Measurements from ENCODE around the gene GNAQ.
"Not testable (repeated sequence)": the region's sequence is repeated elsewhere in the genome, so short reads cannot be mapped to it uniquely, and the experiment has no call there.

GNAQ gene

DNA sequence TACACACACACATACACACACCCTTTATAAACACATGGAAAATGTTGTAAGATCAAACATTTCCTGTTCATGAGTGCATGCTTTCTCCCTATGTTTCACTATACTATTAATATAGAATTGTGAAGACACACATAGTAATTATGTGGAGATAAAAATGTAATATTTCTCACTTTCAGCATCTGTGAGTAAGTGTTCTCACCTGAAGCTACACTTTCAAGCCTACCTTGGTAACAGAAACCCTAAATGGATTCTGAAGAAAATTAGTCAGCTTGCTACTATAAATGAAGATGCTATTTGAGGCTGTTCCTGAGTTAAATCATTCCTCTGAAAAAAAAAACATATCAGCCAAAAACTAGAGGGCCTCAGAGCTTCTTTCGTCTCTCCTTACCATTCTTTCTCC lies 302.4 kb downstream of the GNAQ start:
- DNase-seq: no peak

DNA sequence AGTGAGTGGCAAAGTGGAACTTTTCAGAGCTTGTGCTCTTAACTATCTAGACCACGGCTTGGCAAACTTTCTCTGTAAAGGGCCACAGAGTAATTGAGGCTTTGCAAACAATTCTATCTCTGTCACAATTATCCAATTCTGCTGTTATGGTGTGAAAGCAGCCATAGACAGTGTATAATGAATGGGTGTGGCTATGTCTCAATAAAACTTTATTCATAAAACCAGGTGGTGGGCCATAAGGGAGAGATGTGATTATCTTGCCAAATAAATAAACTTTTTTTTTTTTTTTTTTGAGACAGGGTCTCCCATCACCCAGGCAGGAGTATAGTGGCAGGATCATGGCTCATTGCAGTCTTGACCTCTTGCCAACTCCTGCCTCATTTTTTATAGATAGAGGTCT lies 304.8 kb downstream of the GNAQ start:
- no peak for DNase-seq

DNA sequence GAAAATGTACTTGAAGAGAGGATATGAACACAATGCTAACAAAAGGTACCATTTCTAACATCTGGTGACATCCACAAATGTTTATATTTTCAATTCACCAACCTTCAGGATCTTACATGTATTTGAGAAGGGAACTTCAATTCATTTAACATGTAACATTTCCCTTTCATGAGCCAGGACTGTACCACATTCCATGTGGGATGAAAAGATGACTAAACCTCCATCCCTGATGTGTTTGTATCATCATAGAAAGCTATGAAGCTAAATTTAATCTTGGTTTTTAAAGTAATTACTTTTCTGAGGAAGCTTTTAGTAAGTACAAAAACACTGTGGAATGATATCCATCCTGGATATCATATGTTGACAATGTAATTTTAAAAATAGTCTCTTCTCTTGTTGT lies 305.3 kb downstream of the GNAQ start:
- DNase-seq: no peak

DNA sequence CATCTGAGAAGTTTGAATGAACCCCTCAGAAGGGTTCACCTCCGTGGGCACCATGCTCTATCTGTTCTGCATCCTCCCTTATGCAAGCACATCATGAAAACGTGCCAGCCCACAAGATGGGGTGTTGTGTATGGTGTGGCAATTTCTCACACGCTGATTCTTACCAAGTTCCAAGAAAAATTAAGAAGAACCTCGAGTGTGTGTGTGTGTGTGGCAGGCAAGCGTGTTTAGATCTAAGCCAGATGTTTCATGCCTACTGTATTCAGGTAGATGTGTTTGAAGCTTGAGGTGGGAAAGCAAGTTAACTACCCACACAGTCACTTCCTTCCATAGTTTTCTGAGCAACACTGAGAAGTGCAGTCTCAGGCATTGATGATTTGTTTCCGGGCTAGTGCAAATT lies 305.8 kb downstream of the GNAQ start:
- DNase-seq: no peak

DNA sequence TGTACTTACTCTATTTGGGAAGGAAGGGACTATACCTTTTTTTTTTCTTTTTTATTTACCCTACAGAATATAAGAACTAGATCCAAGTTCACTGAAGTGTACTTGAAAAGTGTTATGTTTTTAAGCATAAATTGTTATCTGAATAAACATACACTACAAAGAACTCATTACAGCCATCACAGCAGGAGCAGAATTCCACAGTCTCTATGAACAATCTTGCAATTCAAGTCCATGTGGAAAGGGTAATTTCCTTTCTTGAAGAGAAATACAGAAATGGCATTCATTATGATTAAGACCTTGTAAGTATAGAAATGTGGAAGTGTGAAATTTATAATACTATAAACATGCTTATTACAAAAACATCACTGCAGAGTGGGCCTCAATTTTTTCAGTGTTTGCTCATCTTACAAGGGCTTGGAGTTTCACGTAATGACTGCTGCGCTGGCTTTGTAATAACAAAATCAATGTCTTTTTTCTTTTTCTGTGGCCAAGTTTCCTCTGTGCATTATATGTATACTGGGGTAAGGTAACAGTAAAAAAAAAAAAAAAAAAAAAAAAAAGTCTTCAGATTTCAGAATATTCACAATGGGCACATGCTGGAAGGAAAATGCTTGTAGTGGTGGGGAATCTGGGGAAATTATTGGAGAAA lies 306.4 kb downstream of the GNAQ start:
- DNase-seq: no peak

DNA sequence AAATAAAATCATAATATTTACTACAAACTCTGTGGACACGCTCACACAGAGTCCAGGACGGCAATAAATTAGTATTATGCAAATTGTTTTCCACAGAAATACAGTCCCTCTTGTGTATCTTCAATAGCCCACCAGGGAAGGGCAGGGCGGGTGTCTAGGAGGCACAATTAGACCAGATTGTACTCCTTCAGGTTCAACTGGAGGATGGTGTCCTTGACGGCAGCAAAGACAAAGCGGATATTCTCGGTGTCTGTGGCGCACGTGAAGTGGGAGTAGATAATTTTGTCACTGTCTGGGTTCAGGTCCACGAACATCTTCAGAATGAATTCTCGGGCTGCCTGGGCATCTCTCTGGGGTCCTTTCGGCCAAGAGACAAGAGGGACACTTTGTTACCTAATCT lies 310.5 kb downstream of the GNAQ start:
- DNase-seq: not testable (repeated sequence)

DNA sequence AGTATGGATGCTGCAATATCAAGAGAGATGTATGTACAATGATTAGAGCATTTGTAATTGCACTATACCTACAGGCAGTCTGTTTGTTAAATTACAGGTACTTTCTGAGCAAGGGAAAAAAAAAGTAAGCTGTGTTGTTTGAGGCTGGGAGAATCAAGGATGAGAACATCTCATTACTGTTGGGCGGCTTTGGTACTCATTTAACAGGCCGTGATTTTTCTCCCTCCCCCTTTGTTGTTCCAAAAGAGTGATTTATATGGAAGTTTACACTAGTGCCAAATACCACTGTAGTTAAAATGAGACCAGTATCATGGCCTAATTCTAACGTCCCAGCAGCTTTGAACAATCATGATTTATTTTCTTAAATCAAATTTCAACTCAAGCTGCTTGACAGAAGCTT lies 312.3 kb downstream of the GNAQ start:
- no peak for DNase-seq

DNA sequence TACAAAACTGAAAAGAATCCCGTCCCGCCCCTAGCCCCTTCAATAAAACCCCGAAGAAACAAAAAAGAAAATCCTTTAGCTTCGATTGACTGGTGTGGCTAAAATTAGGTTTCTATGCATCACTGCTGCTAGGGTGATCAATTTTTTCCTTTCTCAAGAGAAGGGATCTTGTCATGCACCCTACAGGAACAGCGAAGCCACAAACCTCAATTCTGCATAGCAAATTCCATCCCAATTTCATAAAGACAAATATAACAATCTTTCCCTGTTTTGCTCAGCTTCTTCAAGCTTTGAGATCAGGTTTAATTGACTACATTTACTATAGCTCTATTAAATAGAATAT lies 313.3 kb downstream of the GNAQ start:
- not testable (repeated sequence) for DNase-seq

DNA sequence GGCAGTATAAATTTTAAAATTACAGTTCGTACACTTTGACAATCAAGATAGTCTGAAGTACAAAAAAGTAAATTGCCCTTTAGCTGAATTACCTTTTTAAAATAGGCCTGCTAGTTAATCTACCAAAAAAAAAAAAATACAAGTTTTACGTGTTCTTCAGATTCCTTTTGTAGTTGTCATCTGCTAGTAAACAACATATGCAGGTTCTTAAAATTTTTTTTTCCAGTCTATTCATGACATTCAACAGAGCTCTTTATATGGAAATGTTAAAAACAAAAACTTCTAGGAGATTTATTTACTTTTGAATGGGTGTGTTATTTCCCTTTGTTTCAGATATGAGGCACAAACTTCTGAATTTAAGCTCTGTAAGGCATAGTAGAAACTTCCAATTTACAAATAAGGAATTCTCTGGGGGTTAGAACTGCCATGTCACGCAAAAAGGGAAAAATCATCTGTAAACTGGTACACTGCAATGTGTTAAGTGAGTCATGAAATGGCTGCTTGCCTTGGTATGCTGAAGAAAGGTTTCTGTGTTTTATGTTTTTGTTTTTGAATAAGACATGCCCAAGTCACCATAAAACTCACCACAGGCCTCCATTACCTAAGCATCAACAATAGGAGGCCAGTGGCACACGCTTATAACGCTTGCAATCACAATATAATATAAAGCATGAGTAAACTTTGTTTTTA lies 313.9 kb downstream of the GNAQ start:
- DNase-seq: not testable (repeated sequence)

DNA sequence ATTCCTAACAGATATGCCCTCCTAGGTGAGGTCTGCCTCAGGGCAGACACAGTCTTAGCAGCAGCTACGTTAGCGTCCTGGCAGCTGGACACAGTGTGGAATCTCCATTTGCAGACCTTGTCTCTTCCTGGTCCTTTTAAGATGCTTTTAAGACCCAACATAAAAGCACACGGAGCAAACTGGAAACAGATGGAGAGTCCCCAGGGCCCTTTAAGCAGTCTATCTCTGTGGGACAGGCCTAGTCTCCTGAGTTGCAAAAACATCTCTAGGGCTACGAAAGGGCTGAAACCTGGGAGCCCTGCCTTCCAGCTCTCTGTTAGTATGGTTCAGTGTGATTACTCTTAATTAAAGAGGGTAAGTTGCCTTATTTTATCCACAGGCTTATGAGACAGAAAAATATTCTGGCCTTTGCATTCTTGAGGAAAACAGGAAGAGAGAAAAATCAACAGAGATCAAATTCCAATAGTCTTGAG lies 317.5 kb downstream of the GNAQ start:
- no peak for DNase-seq

DNA sequence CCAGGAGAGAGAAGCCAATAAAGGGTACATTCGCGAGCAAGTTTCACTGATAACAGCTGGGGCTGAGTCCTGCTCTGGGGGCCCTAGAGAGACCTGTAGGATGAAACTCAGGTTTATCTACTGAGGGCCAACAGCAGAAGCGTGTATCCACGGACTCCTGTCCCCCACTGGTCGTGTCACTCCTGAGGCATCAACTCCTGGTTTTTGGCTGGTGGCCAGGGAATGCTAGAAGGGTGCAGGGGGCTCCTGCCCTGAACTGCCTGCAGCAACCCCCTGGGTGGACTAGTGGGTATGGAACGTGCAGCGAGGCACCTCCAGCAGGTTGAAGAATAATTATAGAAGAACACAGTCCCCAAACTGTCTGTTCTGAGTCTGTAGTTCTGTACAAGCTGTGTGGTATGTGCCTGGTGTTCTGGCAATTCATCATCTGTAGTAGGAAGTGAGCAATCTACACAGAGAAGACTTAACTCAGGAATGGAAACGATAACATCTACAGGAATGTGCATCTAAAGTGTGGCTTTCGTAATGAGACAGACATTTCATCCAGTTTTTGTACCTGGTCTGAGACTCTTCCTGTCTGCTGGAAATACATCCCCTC lies 319.0 kb downstream of the GNAQ start:
- DNase-seq: no peak

DNA sequence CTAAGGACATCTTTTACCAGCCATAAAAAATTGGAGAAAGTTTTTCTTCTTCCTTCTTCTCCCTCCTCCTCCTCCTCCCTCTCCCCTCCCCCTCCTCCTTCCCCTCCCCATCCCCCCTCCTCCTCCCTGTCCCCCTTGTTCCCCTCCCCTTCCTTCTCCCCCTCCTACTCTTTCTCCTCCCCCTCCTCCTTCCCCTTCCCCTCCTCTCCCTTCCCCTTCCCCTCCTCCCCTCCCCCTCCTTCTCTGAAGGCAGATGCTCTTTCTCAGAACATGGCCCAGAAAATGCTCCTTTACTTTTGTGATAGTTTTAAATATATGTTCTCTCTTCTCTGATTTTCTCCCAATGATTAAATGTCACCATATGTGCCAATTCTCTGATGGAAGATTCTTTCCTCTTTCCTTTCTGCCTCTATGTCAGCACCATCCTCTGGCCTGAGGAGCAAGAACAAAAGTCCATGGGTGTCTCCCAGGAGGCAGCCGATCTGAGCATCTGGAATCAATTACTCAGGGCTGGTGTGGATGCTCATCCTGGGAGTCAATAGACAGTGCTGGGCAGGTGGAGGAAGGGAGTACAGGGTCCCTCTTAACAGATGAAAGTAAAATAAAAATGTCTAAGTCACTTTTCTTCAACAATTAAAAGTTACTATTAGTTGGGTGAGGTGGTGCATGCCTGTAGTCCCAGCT lies 320.5 kb downstream of the GNAQ start:
- DNase-seq: peak in 1 of 4 experiments; percentile 14

DNA sequence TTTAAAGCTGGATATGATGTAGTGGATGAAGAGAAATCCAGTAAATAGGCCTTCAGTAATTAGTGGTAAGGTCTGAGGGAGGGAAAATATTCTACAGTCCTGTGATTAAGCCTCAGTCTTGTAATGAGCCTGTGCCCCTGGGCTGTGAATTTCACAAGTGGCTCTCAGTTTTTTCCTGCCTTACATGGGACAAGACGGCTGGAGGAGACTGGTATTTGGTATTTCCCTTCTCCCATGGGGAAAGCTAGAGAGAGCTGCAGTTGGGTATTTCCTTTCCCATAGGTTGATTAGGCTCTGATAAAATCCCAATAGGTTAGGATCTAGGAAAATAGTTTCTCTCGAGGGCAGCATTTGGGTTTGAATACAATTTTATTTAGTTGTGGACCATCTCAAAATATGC lies 321.3 kb downstream of the GNAQ start:
- DNase-seq: peak in 1 of 4 experiments; percentile 23

DNA sequence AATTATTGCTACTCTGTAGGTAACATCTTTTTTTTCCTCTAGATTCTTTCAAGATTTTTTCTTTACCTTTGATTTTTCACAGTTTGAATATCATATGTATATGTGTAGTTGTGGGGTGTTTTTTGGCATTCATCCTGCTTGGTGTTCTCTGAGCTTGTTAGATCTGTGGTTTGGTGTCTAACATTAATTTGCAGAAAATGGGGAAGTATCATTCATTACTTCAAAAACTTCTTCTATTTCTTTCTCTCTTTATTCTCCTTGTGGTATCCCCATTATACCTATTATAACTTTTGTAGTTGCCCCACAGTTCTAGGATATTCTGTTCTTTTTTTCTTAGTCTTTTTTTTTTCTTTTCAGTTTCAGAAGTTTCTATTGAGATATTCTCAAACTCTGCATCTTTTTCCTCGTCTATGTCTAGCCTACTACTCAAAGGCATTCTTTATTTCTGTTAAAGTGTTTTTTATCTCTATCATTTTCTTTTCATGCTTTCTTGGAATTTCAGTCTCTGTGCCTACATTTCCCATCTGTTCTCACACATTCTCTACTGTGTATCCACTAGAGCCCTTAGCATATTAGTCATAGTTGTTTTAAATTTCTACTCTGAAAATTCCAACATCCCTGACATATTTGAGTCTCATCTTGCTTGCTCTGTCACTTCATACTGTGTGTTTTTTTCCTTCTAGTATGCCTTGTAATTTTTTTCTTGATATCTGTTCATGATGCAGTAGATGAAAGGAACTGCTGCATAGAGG lies 323.4 kb downstream of the GNAQ start:
- DNase-seq: no peak

DNA sequence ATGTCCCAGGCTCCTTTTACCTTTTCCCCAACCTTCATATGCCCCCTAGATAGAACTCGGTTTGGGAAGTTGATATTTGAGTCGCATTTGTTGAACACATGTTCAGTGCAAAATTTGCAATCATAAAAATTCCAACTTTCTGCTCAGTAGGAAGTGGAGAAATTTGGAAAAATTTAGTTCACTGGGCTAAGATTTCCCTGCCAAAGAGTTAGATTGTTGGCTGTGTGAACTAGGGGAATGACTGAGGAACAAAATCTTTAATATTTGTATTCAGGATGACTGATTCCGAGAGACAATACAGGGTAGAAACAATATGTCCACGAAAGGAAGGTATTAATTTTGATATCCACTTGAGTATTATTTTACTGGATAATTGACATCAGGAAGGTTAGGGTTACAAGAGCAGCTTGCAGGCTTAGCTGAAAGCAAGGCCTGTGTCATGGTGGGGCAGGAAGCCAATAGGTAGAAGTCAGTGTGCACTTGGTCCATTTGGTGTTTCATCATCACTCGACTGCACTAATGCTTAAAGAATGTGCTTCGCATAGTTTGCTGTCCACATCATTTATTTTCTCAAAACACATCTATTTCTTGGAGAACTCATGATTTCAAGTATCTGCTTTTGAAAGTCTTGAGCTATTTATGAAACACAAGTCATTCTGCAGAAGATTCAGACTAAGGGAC lies 324.1 kb downstream of the GNAQ start:
- DNase-seq: no peak

DNA sequence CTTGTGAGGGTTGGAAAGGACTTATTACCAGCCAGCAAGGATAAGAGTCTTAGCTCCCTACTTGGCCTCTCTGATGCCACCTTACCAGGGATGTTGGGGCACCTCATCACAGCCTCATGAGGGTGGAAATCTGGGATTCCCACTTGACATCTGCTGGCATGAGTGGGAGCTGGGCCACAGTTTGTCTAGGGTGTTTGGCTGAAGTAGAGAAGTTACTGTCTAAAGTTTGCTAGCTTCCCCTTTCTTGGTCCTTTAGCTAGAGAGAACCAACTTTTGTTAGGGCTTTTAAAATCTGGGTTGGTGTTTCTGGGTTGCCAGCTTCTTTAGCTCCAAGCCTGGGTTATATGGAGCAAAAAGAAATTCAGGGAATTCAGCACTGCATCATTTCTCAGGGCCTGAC lies 326.0 kb downstream of the GNAQ start:
- peak; percentile 18 to 56 (median 34) for DNase-seq

DNA sequence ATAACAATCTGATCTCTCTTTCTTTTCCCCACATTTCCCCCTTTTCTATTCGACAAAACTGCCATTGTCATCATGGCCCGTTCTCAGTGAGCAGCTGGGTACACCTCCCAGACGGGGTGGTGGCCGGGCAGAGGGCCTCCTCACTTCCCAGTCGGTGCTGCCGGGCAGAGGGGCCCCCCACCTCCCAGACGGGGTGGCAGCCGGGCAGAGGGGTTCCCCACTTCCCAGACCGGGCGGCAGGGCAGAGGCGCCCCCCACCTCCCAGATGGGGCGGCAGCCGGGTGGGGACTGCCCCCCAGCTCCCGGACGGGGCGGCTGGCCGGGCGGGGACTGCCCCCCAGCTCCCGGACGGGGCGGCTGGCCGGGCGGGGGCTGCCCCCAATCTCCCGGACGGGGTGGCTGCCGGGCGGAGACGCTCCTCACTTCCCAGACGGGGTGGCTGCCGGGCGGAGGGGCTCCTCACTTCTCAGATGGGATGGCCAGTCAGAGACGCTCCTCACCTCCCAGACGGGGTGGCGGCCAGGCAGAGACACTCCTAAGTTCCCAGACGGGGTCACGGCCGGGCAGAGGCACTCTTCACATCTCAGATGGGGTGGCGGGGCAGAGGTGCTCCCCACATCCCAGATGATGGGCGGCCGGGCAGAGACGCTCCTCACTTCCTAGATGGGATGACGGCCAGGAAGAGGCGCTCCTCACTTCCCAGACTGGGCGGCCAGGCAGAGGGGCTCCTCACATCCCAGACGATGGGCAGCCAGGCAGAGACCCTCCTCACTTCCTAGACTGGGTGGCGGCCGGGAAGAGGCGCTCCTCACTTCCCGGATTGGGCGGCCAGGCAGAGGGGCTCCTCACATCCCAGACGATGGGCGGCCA lies 328.9 kb downstream of the GNAQ start:
- DNase-seq: not testable (repeated sequence)

DNA sequence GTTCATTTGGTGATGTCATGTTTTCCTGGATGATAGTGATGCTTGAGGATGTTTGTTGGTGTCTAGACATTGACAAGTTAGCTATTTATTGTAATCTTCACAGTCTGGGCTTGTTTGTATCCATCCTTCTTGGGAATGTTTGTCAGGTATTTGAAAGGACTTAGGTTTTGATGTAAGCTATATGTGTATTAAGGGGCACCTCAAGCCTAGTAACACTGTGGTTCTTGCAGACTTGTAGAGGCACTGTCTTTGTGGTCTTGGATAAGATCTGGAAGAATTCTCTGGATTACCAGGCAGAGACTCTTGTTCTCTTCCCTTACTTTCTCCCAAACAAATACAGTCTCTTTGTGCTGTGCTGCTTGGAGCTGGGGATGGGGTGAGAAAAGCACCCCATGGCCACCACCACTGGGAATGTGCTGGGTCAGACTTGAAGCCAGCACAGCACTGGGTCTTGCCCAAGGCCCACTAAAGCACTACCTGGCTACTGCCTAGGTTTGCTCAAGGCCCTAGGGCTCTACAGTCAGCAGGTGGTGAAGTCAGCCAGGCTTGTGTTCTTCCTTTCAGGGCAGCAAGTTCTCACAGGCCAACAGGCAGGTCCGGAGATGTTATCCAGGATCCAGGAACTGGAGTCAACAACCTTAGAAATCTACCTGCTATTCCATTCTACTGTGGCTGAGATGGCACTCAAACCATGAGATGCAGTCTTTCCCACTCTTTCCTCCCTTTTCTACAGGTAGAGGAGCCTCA lies 334.2 kb downstream of the GNAQ start:
- DNase-seq: no peak

DNA sequence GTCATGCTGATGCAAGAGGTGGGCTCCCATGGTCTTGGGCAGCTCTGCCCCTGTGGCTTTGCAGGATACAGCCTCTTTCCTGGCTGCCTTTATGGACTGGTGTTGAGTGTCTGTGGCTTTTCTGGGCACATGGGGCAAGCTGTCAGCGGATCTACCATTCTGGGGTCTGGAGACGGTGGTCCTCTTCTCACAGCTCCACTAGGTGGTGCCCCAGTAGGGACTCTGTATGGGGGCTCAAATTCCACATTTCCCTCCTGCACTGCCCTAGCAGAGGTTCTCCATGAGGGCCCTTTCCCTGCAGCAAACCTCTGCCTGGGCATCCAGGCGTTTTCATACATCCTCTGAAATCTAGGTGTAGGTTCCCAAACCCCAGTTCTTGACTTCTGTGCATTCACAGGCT lies 340.9 kb downstream of the GNAQ start:
- not testable (repeated sequence) for DNase-seq

DNA sequence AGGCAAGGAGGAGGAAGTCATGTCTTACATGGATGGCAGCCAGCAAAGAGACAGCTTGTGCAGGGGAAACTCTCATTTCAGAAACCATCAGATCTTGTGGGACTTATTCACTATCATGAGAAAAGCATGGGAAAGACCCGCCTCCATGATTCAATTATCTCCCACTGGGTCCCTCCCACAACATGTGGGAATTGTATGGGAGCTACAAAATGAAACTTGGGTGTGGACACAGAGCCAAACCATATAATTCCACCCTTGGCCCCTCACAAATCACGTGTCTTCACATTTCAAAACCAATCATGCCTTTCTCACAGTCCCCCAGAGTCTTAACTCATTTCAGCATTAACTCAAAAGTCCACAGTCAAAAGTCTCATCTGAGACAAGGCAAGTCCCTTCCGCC lies 341.5 kb downstream of the GNAQ start:
- peak in 2 of 4 experiments; percentile 11 to 22 for DNase-seq

All from suppressor macrophage (primary cell).